HG02678 (cell line): ENCODE measurements around the gene NCKAP5.
A peak's percentile ranks its signal among the peaks of the same experiment; 100 is the strongest.

Experiments used
- ATAC-seq: cut with Tn5 transposase; IDR thresholded peaks from one replicate; pipeline ENCODE4 v1.9.1; 2021; ENCODE audit warnings: mild to moderate bottlenecking, moderate library complexity; ENCODE audit not compliant: unreplicated experiment

The NCKAP5 gene

DNA sequence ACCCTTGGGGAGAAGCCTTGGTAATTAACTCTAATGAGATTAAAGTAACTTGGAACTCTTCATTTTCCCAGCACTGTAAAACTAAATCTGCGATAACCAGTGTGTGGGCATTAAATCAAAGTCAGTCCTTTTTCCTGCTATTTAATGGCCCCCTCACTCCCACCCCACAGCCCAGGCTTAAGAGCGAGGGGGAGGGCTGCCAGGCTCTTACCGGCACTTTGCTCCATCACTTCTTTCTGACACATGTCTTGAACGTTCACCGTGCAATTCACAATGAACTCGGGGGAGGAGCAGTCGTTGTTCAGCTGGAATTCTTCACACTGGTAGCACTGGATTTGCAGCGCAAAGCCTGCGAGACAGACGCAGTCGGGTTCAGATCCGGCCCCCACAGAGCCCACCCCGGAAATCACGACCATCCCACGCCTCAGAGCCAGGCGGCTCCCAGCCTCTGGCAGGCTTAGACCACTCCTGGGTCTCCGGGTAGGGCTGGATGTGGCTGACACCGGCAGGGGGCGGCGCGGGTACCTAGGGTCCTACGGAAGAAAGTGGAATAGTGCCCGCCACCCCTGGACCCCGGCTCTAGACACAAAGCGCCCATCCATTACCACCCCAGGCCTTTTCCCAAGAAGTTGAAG lies 900.0 kb downstream of the NCKAP5 start:
- ATAC-seq, result no peak

DNA sequence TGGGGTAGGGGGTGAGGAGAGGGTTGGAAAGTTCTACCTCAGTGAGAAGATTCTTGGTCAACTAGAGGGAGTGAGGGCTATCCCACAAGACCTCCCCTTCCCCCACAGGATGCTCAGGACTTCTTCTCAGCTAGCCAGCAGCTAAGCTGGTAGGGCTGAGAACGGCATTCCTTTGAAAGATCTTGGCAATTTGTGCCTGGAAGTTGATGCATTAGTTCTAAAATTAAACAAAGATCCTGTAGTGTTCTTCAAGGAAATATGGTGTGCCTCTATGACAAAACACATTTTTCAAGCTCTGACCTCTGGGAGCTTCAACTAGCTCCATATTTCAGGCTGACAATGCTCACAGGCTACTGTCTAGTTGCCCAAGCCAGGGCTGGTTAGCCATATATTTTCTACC lies 900.6 kb downstream of the NCKAP5 start:
- no peak for ATAC-seq

DNA sequence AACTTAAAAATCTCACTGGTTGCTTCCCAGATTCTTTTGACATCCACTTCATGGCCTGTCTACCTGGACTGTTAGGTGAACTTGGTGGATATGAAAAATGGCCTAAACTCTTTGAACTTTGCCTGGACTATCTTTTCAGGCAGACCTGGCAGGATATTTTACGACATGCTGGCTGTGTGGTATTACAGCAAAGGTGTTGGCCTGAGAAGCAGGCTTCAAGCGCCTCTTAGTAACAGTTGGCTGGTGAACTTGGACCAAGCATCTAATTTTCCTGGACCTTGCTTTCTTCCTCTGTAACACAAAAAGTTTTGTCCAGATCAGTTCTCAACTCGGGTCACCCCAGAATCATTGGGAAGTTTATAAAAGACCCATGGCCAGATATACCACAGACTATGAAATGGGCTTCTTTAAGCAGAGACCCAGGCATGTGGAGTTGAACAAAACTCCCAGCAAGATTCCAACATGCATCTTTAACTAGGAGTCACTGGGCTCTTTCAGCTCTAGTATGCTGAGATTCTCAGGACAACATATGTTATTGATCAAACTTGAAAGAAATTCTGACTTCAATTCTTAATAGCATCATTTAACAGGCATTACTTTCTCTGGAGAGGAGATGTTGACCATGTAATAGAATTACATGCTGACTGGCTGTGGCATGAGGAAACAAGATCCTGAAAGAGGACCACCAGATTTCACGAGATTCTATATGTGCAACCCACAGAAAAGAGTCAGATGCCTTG lies 902.7 kb downstream of the NCKAP5 start:
- no peak for ATAC-seq

DNA sequence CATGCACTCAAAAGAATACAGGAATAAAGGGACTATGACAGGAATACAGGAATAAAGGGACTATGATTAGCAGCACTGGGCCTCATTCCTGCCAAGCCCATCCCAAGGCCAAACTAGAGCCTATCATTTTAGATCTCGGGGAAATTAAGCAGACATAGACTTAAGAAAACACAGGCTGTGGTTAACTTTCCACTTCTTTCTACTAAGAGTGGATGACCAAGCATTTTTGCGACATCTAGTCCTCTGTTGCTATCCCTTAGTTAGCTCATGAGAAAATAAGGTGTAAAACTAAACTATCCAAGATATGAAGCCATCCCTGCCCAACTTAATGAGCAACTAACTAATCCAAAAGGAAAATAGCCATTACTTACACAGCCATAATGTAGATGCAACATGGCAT lies 904.2 kb downstream of the NCKAP5 start:
- no peak for ATAC-seq

DNA sequence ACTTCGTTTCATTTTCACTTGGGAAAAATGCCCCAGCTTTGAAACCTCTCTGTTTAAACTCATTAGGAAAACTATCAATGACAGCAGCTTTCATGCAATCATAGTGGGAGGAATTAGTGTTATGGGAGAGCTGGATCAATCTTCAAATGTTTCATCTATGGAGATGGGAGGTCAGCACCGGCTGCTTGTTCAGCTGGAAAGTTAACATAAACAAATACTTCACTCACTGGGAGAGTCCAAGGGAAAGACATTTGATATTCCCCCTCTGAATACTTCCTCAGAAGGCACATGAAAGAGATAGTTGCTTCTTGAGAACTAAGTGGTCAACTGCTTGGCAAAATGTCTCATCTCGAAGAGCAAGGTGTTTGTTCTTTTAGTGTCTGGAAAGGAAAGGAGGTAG lies 905.5 kb downstream of the NCKAP5 start:
- no peak for ATAC-seq

DNA sequence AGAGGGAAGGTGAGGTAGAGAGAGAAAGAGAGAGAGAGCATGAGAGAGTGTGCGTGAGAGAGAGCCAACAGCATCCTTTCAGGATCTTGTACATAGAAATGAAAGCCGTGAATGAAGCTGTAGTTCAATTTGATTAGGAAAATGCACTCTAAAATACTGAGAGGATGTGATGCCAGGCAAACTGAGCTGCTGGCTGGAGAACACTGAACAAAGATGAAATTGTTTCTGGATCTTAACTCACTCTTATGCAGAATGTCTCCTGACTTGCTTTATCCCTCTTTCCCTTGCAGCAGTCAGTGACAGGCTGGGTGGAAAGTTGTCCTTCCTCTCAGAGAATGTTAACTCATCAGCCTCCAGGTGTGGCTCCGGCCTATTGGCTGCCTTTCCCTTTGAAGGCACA lies 908.9 kb downstream of the NCKAP5 start:
- ATAC-seq, result no peak

DNA sequence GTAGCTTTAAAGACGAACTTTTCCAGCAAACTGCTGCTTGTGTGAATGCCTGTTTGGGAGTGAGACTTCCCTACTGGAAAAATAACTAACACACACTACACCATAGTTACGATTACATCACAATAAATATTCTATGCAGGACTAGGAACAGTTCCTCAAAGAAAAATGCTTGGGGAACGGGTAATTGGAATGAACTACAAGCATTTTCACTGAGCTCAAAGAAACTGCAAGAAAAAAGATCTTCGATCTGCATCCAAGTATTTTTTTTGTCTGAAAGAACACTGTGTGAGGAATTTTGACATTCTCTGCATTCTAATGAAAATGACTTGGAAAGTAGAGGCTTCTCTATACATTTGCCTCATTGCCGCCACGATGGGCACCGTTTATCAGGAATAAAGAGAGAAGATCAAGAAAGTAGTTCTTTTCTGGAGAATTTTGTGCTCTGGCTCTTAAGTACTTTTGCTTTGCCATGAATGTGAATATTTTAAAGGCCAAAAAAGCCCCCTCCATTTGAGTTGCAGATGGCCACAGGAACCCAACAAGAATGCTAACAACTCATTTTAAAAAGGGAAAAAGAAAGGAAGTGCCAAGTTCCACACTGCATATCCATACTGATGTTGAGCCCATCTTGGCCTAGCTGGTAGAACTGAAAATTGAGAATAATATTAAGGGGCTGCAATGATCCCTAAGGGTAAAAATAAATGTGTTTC lies 911.8 kb downstream of the NCKAP5 start:
- no peak for ATAC-seq

DNA sequence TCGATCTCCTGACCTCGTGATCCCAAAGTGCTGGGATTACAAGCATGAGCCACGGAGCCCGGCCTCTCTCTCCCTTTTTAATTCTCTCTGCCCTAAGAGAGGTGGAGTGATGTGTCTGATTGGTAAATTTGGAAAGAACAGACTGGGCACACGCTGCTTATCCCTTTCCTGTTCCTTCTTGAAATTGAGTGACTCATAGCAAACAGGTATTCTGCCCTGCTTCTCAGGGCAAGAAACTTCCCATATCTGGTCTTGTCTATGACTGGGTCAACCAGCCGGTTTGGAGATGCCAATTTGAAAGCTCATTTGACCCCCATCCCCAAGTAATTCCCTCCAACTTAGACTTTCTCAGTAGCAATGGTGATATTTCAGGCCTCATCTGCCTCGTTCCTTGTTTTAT lies 913.3 kb downstream of the NCKAP5 start:
- no peak for ATAC-seq

DNA sequence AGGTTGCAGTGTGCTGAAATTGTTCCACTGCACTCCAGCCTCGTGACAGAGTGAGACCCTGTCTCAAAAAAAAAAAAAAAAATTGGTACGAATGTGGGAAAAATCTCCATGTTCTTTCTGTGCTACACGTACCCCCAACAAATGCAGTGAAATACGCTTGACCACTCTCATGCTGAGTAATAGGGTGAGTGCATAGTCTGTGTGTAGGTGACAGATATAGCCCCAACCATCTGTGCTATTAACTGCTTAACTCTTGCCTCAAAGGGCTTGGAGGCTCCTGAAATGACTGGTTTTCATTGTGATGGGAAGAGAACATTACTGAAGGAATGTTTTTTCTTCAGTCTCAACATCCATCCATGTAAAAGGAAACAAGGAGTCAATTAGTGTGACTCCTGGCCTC lies 913.9 kb downstream of the NCKAP5 start:
- no peak for ATAC-seq

DNA sequence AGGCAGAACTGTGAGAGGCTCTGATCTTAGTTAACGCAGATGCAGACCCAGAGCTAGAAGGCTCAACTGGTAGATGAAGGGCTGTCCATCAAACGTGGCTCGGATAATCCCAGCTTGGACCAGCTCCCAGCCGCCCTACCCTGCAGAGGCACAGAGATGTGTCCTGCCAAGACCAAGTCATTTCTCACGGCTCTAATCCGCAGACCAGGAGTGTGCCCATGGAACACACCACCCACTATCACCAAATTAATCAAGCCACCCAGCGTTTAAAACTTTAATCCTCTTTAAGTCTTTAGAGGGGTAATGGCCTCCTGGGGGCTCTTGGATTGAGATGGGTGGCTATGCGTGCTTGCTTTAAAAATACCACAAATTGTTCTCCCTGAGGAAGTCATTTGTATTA lies 915.8 kb downstream of the NCKAP5 start:
- no peak for ATAC-seq

DNA sequence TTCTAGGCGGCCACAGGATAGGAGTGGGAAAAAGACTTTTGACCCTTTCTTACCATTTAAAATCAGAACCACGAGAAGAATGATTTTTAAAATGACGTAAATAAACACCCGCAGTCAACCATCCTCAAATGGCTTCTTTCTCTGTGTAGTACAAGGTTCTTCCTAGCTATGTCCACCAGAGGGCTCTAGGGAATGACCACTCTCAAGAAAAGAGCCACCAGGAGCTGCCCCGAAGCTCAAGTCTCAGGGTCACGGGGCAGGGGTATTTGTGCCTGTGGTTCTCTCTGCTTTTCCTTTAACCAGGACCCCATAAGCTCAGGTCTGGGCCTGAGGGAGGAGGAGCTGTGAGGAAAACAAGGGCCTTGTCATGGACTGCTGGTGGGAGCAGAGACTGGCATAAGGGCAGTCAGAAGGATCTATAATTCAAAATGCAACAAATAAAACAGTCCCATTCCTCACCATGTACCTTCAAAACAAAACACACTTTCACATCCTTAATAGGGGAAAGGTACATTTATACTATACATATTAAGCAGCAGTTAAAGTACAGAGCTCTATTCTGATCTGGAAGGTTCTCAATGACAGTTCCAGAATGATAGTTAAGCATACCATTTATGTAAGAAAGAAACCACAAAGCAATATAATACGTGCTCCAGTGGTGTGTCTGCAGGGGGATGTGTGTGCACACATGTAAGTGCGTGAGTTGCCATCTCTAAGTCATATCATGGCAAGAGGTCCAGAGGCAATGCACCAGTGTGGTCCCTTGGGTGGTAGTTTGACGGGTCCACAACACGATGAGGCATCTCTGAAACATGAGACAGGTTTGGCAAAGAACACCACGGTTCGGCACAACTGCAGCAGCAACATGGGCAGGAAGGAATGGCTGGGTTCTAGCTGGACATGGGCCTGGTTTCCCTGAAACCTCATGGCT lies 916.9 kb downstream of the NCKAP5 start:
- ATAC-seq, result no peak

DNA sequence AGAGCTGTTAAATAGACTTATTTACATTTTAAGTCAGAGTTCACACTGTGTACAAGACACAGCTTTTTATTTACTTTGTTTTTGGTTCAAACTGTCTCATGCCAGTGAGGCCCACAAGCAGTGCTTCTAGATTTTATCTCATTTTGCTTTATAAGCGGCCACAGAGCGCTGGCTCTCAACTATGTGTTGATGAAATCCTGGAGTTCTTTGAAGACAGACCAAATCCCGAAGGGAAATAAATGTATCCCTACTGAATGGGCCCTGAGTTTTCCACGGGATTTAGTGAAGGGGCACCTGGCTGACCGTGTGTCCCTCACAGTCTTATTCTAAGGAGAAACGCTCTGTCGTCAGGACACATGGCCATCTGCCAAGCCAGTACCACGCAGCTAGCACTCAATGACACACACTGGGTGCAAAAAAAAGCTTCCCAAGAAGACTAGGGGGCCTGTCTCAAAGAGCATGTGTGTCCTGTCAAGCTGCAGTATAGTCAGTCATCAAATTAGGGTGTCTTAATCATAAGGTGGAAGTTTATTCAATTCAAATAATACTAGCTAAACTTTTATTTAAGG lies 921.6 kb downstream of the NCKAP5 start:
- ATAC-seq, result no peak

DNA sequence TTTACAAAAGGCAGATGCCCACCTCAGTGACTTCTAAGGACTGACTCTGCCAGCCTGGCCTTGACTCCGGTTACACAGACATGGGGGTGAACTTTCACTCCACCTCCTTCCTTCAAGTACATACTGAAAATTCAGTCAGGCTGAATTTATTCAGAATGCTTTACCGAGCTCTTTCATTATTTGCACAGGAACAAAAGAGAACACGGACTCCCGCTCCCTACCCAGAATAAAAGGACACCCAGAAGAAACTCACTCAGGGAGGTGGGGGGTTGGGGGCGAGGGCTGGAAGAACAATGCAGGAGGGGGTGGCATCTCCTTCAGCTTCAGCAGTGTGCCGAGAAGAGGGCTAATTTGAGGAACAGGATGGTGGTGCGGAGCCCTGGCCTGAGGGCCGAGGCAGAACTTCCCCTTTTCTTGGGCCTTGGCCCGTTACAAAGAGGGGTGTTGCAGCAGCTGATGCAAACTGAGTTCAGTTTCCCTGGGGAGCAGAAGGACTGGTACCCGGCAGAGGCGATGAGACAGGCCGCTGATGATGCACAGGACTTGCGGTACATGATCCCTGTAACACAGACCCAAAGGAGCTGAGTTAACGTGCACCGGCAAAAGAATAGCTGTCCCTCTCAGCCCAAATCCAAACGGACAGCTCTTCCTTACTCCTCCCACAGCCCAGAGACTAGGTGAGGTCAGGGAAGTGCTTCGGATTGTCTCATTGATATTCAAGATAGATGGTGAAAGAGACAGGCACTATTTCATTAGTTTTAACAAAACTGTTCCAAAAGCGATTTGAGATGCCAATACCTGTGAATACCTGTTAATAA lies 922.3 kb downstream of the NCKAP5 start:
- peak; percentile 60 for ATAC-seq

DNA sequence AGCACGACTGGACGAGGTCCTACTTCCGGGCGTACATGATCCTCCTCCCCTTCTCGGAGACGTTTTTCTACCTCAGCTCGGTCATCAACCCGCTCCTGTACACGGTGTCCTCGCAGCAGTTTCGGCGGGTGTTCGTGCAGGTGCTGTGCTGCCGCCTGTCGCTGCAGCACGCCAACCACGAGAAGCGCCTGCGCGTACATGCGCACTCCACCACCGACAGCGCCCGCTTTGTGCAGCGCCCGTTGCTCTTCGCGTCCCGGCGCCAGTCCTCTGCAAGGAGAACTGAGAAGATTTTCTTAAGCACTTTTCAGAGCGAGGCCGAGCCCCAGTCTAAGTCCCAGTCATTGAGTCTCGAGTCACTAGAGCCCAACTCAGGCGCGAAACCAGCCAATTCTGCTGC lies 923.1 kb downstream of the NCKAP5 start:
- ATAC-seq, result no peak

DNA sequence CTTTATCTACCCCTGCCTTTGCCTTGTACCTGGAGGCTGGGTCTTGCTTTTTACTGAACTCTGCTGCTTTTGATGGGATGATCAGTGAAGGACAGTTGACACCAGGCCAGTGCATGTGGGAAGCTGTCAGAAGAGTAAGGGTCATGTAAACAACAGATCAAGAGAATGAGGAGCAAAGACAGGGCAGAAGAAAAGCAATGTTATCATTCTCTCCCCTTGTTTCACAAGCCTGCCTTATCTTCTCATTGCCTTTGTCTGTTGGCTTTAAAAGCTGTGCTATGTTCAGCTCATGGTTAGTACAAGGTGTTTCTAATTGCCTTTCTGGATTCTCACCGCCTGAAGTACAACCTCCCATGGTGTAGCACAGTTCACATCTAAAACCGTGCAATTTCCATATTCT lies 925.8 kb downstream of the NCKAP5 start:
- no peak for ATAC-seq

DNA sequence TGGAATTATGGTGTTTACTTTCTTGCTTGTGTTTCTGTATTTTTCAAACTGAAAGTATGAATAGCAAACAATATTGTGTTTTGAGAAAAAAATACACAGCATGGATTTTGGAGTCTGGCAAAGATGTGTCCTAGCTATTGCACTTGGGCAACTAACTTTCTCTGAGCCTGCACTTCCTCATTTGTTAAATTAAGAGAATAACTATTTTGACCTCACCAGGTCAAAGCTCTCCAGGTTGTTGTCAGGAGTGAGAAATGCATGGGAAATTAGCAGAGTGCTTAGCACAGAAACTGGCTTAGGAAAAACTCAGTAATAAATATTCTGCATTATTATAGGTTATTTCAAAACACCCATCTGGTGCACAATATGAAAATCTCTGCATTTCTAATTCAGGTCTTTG lies 926.4 kb downstream of the NCKAP5 start:
- ATAC-seq, result no peak

DNA sequence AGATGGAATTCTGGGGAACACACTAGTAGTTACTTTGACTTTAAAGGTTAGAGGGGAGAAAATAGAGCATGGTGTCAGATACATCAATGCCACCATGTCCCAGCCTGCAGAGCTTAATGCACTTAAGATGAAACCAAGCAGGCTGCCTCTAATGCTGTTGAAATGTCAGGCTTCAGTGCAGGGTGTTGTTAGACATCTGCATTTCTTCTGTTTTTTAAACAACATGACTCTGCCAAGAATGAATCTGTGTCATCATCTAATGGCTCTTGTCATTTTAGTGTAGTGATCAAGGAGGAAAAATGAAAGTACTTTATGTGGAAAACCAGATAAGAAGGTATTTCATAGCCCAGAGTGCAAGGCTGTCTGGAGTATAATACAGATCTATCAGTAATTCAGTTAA lies 928.1 kb downstream of the NCKAP5 start:
- ATAC-seq, result no peak

DNA sequence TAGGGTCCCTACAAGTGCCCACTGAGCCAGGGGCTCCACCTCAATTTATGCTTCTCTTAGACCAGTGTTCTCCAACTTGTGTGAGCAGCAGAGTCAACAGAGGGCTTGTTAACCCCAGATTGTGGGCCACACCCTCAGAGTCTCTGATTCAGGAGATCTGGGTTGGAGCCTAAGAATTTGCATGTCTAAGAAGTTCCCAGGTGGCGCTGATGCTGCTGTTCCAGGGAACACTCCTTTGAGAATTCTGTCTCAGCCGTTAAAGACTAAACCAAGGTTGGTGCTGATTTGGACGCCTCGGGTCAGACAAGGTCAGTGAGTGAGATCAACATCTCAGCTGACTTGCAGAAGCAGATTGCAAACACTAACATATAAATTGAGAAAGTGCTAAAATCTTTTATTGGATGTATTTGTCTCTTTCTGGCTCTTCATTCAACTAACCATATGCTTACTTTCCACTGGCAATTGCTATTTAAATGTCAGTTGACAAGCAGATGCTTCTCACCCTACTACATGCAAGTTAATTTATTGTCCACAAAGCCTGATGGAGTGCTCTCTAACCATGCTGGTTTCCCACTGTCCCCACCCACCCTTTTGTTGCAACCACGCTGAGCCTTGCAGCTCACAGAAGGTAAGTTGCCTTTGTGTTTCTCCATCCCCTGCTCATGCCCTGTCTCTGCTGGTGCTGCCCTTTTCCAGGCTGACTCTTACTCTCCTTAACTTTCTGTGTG lies 929.8 kb downstream of the NCKAP5 start:
- ATAC-seq, result no peak

DNA sequence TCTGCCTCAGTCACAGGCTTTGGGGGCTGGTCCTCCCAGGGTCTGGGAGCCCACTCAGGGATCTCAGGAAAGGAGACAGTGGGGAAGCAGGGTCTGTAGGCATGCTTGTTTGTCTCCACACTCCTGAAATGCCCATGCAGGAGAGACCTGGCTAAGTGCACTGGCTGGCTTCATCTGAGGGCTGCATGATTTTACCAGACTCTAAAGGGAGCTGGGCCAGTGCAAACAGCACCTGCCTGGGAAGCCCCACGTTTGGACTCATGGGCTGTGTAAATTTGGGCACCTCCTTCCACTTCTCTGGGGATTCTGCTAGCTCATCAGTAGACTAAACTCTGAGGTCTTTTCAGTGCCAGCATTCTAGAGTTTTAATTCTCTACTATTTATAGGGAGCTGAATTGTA lies 931.9 kb downstream of the NCKAP5 start:
- no peak for ATAC-seq
